ENCODE measurements around the gene ABCB1. TPM values are rescaled to one million over a fixed set of nuclear protein-coding genes. Genes with fewer than 3 reads are reported as not detected.

The ABCB1 gene
- total and polyA plus RNA-seq, 2 donors (not counting 3 experiments of a cell fraction or from before 2014, with no cell fraction given), result 7.1 to 7.5 TPM

GRCh38 chr7:87534072-87534471 is 66.6 kb downstream of the ABCB1 start:
- ChIA-PET POLR2A (no interaction called here), CTCF (no interaction called here)
- no peaks in the 10 kb centered on the region for H4K20me1 ChIP-seq (replicated peaks; ENCODE audit: control insufficient read depth, extremely low read depth, insufficient read depth, low read length)
- intact Hi-C loops (cut with micrococcal nuclease) (no loop called here), dilution Hi-C loops (cut with MboI; ENCODE audit: extremely low pct_ligation_motif_present, low sequenced_read_pairs) (no loop called here)
- H3K27me3 ChIP-seq (ENCODE audit: control insufficient read depth in 2 of 2, insufficient read depth in 2 of 2, low read length in 2 of 2), result peaks cover 0 to 2% of the 10 kb centered on the region in 2 experiments
- H3K4me3 ChIP-seq (replicated peaks in 1 of 3; ENCODE audit: insufficient read depth in 1 of 3, low read depth in 1 of 3, low read length in 3 of 3), result no peak overlapping the region
- no peaks in the 10 kb centered on the region for H3K9me1 ChIP-seq (replicated peaks; ENCODE audit: control insufficient read depth, extremely low read depth, insufficient read depth, low read length)
- H3K4me2 ChIP-seq (ENCODE audit: insufficient read depth, low read length), result no peak overlapping the region
- H3K79me2 ChIP-seq (ENCODE audit: control insufficient read depth, insufficient read depth, low read length), result no peaks in the 10 kb centered on the region
- no peak overlapping the region for H3K9ac ChIP-seq (replicated peaks; ENCODE audit: extremely low read depth, insufficient read depth, low read length)
- no peak overlapping the region for H2AFZ ChIP-seq (ENCODE audit: low read depth, low read length)
- no peaks in the 10 kb centered on the region for H3K9me3 ChIP-seq (replicated peaks; ENCODE audit: control insufficient read depth, insufficient read depth, low read length)
- no peaks in the 10 kb centered on the region for H3K36me3 ChIP-seq (ENCODE audit: control insufficient read depth in 2 of 2, extremely low read depth in 1 of 2, insufficient read depth in 2 of 2, low read length in 2 of 2)
- no peak for DNase-seq (ENCODE audit: low read depth, low spot score)
- BruUV-seq (replicated peaks), result no TSS peak
- no peak overlapping the region for H3K27ac ChIP-seq (ENCODE audit: insufficient read depth, low read depth, low read length)
- TF ChIP-seq JUN (IDR thresholded peaks at IDR 0.05; ENCODE audit: borderline replicate concordance, insufficient read depth, insufficient read length, low read depth) (no peak), POLR2AphosphoS5 (IDR thresholded peaks at IDR 0.05; ENCODE audit: insufficient read depth, low read depth, low read length) (no peak), GATA2 (IDR thresholded peaks at IDR 0.05; ENCODE audit: insufficient read depth, insufficient read length, low read depth, low read length) (no peak), FOS (IDR thresholded peaks at IDR 0.05; ENCODE audit: borderline replicate concordance, insufficient read depth, low read length) (no peak), POLR2A (IDR thresholded peaks at IDR 0.05; ENCODE audit: low read depth, low read length) (no peak), EZH2 (IDR thresholded peaks at IDR 0.05; ENCODE audit: borderline replicate concordance, low read depth, low read length, severe bottlenecking) (no peak), MYC (IDR thresholded peaks at IDR 0.05; ENCODE audit: low read depth, low read length) (no peak), CTCF (IDR thresholded peaks at IDR 0.05; ENCODE audit: extremely low read depth in 1 of 2, insufficient read depth in 1 of 2, low read depth in 1 of 2, low read length in 2 of 2) (no peak), MAX (IDR thresholded peaks at IDR 0.05; ENCODE audit: insufficient read depth, insufficient read length) (no peak)
- no peaks in the 10 kb centered on the region for H3K4me1 ChIP-seq (ENCODE audit: control insufficient read depth, extremely low read depth, insufficient read depth, low read length)
- FAIRE-seq, result no peak
